K562 (cell line): ENCODE data around the gene ANGEL2. TPM values are rescaled to one million over a fixed set of nuclear protein-coding genes. Genes with fewer than 3 reads are reported as not detected.

Source experiments
- CCAR2 ChIP-seq: fragments of 200-400 bp; formaldehyde crosslinking; IDR thresholded peaks from 2 replicates; pipeline ENCODE4 v1.6.1; 2017; ENCODE audit warnings: mild to moderate bottlenecking, low read depth, low read length
- DIDO1 ChIP-seq: fragments of 450-650 bp; IDR thresholded peaks from 2 replicates; pipeline ENCODE4 v1.6.1; 2016; ENCODE audit warnings: low read depth, missing biosample characterization, missing genetic modification characterization
- EHMT2 ChIP-seq: fragments of 450-650 bp; IDR thresholded peaks from 2 replicates; pipeline ENCODE4 v1.6.1; 2018; ENCODE audit warnings: antibody characterized with exemption
- FOXA1 ChIP-seq: fragments of 450-650 bp; IDR thresholded peaks from 2 replicates; pipeline ENCODE4 v1.6.1; 2016; ENCODE audit warnings: mild to moderate bottlenecking, borderline replicate concordance
- FOXM1 ChIP-seq, 2 experiments: fragments of 450-650 bp in 1 of 2; sonication (generic) in 1 of 2; formaldehyde crosslinking in 1 of 2; IDR thresholded peaks; 2 replicates each; pipeline versions ENCODE4 v1.6.1 to v1.9.0; 2017 to 2022; ENCODE audit warnings: low read depth in 2 of 2, mild to moderate bottlenecking in 2 of 2, missing genetic modification reagents in 1 of 2, moderate library complexity in 1 of 2
- ILK ChIP-seq: fragments of 450-650 bp; IDR thresholded peaks from 2 replicates; pipeline ENCODE4 v1.6.1; 2016; ENCODE audit warnings: missing genetic modification characterization, low read depth, mild to moderate bottlenecking, missing compliant biosample characterization, moderate library complexity, borderline replicate concordance
- KLF1 ChIP-seq: fragments of 450-650 bp; IDR thresholded peaks from 2 replicates; pipeline ENCODE4 v1.6.1; 2016; ENCODE audit warnings: missing genetic modification characterization, missing compliant biosample characterization
- MTA2 ChIP-seq: fragments of 450-650 bp; IDR thresholded peaks from 2 replicates; pipeline ENCODE4 v1.6.1; 2016; ENCODE audit warnings: low read depth
- POLR2A ChIP-seq: fragments of 450-650 bp; conservative IDR thresholded peaks from 2 replicates; pipeline ENCODE4 v1.6.1; 2016
- SREBF2 ChIP-seq: sonication (generic); formaldehyde crosslinking; IDR thresholded peaks from 2 replicates; pipeline ENCODE4 v1.4.0; 2020; ENCODE audit warnings: mild to moderate bottlenecking, missing genetic modification reagents
- TAF7 ChIP-seq: fragments of 450-650 bp; IDR thresholded peaks from 2 replicates; pipeline ENCODE4 v1.6.1; 2016; ENCODE audit warnings: missing genetic modification characterization, missing compliant biosample characterization
- TEAD1 ChIP-seq, 2 experiments: fragments of 450-650 bp in 1 of 2; sonication (generic) in 1 of 2; formaldehyde crosslinking; IDR thresholded peaks; 2 replicates each; pipeline versions ENCODE4 v1.4.0 to v1.8.0; 2020 to 2022; ENCODE audit warnings: mild to moderate bottlenecking in 2 of 2, missing genetic modification reagents in 1 of 2
- U2AF2 ChIP-seq: fragments of 200-400 bp; formaldehyde crosslinking; optimal IDR thresholded peaks from 2 replicates; pipeline ENCODE3; 2017; ENCODE audit warnings: low read depth, mild to moderate bottlenecking, low read length
- ZBTB9 ChIP-seq: fragments of 450-650 bp; formaldehyde crosslinking; IDR thresholded peaks from 2 replicates; pipeline ENCODE4 v1.4.0; 2020; ENCODE audit warnings: mild to moderate bottlenecking, moderate library complexity
- ZNF75A ChIP-seq: fragments of 450-650 bp; formaldehyde crosslinking; IDR thresholded peaks from 2 replicates; pipeline ENCODE4 v1.4.0; 2020; ENCODE audit warnings: mild to moderate bottlenecking
- polyA plus RNA-seq, 8 experiments: library from polyadenylated mRNA; depleted of rRNA in 4 of 8; stranded (reverse) in 5 of 8; unstranded in 3 of 8; fragments of >200 nt; fragmentation: Nextera tagmentation in 2 of 8; fragmentation: Illumina TruSeq in 1 of 8; extraction: Ambion mirVana in 2 of 8; extraction: Trizol in 1 of 8; gene quantifications; 2 replicates each; pipeline versions ENCODE4 v1.2.1 to v1.2.3, GENCODE V29; 2011 to 2014; ENCODE audit warnings: inconsistent platforms in 1 of 8, missing spikeins in 1 of 8
- total RNA-seq, 7 experiments: library from RNA; depleted of rRNA in 6 of 7; stranded (reverse); fragments of >200 nt in 6 of 7; fragmentation: Illumina TruSeq in 2 of 7; extraction: Trizol in 2 of 7; gene quantifications; 2 replicates each; pipeline versions ENCODE4 v1.2.1 to v1.2.3, GENCODE V29; 2011 to 2021; ENCODE audit warnings: low replicate concordance in 1 of 7
- TF ChIP-seq, protein P1 (sequence below), 2 experiments: fragments of 200-800 bp in 1 of 2; sonication (Bioruptor generic) in 1 of 2; sonication (generic) in 1 of 2; formaldehyde crosslinking in 1 of 2; IDR thresholded peaks in 1 of 2; conservative IDR thresholded peaks in 1 of 2; 2 replicates each; pipeline versions ENCODE4 v1.5.0 to v1.6.1; 2016 to 2020; ENCODE audit warnings: missing compliant biosample characterization in 1 of 2, missing genetic modification characterization in 1 of 2, missing genetic modification reagents in 1 of 2
- TF ChIP-seq, protein P2 (sequence below): fragments of 450-650 bp; IDR thresholded peaks from 2 replicates; pipeline ENCODE4 v1.6.1; 2017; ENCODE audit warnings: antibody characterized with exemption, mild to moderate bottlenecking
- TF ChIP-seq, protein P3 (sequence below), 2 experiments: fragments of 250-450 bp in 1 of 2; fragments of 450-650 bp in 1 of 2; sonication (Bioruptor Pico) in 1 of 2; IDR thresholded peaks; 2 replicates each; pipeline versions ENCODE4 v1.6.1 to v1.8.0; 2016 to 2021; ENCODE audit warnings: mild to moderate bottlenecking in 2 of 2, moderate library complexity in 2 of 2, missing compliant biosample characterization in 1 of 2, missing genetic modification characterization in 1 of 2

The ANGEL2 gene
- total and polyA plus RNA-seq, 9 of the 15 experiments (the other 6 are each of a cell fraction or from before 2014, with no cell fraction given): 6.8 to 34.6 (median 26.2) TPM

DNA sequence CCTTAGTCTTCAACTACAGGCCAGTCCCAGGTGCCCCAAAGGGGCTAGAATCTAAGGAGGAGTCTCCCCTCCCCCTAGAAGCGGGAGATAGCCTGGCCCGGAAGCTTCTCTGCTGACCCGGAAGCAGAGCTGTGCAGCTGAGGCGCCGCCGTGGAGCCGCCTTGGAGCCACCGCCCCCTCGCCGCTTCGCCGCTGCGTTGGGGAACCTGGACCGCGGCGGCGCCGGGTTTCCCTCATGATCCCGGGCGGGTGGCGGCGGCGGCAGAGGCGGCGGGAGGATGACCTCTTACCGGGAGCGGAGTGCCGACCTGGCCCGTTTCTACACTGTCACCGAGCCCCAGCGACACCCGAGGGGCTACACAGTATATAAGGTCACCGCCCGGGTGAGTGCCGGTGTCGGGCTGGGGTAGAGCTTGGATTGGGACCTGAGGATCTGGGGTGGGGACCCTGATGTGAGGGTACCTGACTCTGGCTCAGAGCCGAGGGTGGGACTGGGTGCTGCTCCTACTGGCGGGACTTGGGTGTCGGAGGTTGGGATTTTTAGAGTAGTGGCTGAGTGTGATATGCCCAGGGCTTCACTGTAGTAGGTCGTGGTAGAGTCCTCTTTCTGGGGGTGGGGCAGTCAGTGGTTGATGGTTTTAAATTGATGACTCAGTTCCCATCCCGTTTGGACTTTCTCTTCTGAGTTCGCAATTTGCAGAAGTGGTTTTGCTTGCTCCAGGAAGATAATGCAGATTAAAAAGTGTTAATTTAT is 35.6 kb upstream of the ANGEL2 start, which contains the start of gene RPS6KC1 (continued):
- TF ChIP-seq ZBTB9: peak; percentile 3; the same call in 1 of the 2 replicates
- TF ChIP-seq SREBF2 (CRISPR knock-in tag): no peak
- no peak for TF ChIP-seq FOXA1
- peak; percentile 15; the same call in 1 of the 2 replicates for TF ChIP-seq TAF7
- peak; percentile 84 for TF ChIP-seq POLR2A
- TF ChIP-seq, protein P1, sequence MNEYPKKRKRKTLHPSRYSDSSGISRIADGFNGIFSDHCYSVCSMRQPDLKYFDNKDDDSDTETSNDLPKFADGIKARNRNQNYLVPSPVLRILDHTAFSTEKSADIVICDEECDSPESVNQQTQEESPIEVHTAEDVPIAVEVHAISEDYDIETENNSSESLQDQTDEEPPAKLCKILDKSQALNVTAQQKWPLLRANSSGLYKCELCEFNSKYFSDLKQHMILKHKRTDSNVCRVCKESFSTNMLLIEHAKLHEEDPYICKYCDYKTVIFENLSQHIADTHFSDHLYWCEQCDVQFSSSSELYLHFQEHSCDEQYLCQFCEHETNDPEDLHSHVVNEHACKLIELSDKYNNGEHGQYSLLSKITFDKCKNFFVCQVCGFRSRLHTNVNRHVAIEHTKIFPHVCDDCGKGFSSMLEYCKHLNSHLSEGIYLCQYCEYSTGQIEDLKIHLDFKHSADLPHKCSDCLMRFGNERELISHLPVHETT (CRISPR knock-in tag; conservative IDR thresholded peaks at IDR 0.05 in 1 of 2, IDR thresholded peaks at IDR 0.05 in 1 of 2): peak in 1 of 2 experiments; percentile 94; a peak in 2 of 4 replicates
- peak; percentile 63; the same call in 1 of the 2 replicates for TF ChIP-seq EHMT2
- TF ChIP-seq U2AF2: no peak
- no peak; the same call in 1 of the 2 replicates for TF ChIP-seq FOXM1 (IDR thresholded peaks at IDR 0.05; ENCODE audit: low read depth)
- 0 out of 2 replicates have a peak, but pooled peaks have one; percentile 86 for TF ChIP-seq FOXM1 (CRISPR knock-in tag; IDR thresholded peaks at IDR 0.05; ENCODE audit: low read depth)
- TF ChIP-seq, protein P2, sequence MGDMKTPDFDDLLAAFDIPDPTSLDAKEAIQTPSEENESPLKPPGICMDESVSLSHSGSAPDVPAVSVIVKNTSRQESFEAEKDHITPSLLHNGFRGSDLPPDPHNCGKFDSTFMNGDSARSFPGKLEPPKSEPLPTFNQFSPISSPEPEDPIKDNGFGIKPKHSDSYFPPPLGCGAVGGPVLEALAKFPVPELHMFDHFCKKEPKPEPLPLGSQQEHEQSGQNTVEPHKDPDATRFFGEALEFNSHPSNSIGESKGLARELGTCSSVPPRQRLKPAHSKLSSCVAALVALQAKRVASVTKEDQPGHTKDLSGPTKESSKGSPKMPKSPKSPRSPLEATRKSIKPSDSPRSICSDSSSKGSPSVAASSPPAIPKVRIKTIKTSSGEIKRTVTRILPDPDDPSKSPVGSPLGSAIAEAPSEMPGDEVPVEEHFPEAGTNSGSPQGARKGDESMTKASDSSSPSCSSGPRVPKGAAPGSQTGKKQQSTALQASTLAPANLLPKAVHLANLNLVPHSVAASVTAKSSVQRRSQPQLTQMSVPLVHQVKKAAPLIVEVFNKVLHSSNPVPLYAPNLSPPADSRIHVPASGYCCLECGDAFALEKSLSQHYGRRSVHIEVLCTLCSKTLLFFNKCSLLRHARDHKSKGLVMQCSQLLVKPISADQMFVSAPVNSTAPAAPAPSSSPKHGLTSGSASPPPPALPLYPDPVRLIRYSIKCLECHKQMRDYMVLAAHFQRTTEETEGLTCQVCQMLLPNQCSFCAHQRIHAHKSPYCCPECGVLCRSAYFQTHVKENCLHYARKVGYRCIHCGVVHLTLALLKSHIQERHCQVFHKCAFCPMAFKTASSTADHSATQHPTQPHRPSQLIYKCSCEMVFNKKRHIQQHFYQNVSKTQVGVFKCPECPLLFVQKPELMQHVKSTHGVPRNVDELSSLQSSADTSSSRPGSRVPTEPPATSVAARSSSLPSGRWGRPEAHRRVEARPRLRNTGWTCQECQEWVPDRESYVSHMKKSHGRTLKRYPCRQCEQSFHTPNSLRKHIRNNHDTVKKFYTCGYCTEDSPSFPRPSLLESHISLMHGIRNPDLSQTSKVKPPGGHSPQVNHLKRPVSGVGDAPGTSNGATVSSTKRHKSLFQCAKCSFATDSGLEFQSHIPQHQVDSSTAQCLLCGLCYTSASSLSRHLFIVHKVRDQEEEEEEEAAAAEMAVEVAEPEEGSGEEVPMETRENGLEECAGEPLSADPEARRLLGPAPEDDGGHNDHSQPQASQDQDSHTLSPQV: no peak
- peak; percentile 61 for TF ChIP-seq MTA2
- TF ChIP-seq, protein P3, sequence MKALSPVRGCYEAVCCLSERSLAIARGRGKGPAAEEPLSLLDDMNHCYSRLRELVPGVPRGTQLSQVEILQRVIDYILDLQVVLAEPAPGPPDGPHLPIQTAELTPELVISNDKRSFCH (CRISPR knock-in tag; IDR thresholded peaks at IDR 0.05): no peak
- TF ChIP-seq, protein P3 (tag; IDR thresholded peaks at IDR 0.05): peak; percentile 69; the same call in 1 of the 2 replicates
- TF ChIP-seq DIDO1: peak; percentile 86
- peak; percentile 71; the same call in 1 of the 2 replicates for TF ChIP-seq KLF1 (tag)
- no peak for TF ChIP-seq CCAR2
- TF ChIP-seq ZNF75A (CRISPR knock-in tag): peak; percentile 59; the same call in 1 of the 2 replicates
- no peak for TF ChIP-seq ILK
- TF ChIP-seq TEAD1 (CRISPR knock-in tag; IDR thresholded peaks at IDR 0.05): peak; percentile 19 to 64; a peak in 1 of 4 replicates
